SJSA1 (cell line): ENCODE measurements around the gene FANCG. TPM values are rescaled to one million over a fixed set of nuclear protein-coding genes. Genes with fewer than 3 reads are reported as not detected.
A peak's percentile ranks its signal among the peaks of the same experiment; 100 is the strongest.

ENCODE experiments used
- DNase-seq, 2 experiments: peaks; one replicate each; pipeline ENCODE4 v3.0.0-alpha.2; 2015 to 2020; ENCODE audit warnings: low spot score in 2 of 2, low read depth in 1 of 2
- H3K27ac ChIP-seq: fragments of 250-450 bp; sonication (Bioruptor Pico); 2 replicates; pipeline ENCODE4 v1.5.1; 2020; ENCODE audit warnings: mild to moderate bottlenecking, moderate library complexity
- H3K27me3 ChIP-seq: fragments of 250-450 bp; sonication (Bioruptor Pico); replicated peaks from 2 replicates; pipeline ENCODE4 v1.5.1; 2020; ENCODE audit warnings: mild to moderate bottlenecking, moderate library complexity
- H3K36me3 ChIP-seq: fragments of 250-450 bp; sonication (Bioruptor Pico); 2 replicates; pipeline ENCODE4 v1.5.1; 2020; ENCODE audit warnings: mild to moderate bottlenecking
- H3K4me1 ChIP-seq: fragments of 250-450 bp; sonication (Bioruptor Pico); replicated peaks from 2 replicates; pipeline ENCODE4 v1.6.1; 2021; ENCODE audit warnings: mild to moderate bottlenecking
- H3K4me3 ChIP-seq: fragments of 250-450 bp; sonication (Bioruptor Pico); 2 replicates; pipeline ENCODE4 v1.5.1; 2020; ENCODE audit warnings: mild to moderate bottlenecking
- H3K9me3 ChIP-seq: fragments of 250-450 bp; sonication (Bioruptor Pico); replicated peaks from 2 replicates; pipeline ENCODE4 v1.5.1; 2020; ENCODE audit warnings: mild to moderate bottlenecking
- total RNA-seq: library from RNA; depleted of rRNA; stranded (reverse); fragments of >200 nt; shearing (Covaris generic); gene quantifications from 2 replicates; pipeline ENCODE4 v1.2.3, GENCODE V29; 2014

The FANCG gene
- total RNA-seq, 1 experiment from 2014 or later = 22.8 TPM

DNA sequence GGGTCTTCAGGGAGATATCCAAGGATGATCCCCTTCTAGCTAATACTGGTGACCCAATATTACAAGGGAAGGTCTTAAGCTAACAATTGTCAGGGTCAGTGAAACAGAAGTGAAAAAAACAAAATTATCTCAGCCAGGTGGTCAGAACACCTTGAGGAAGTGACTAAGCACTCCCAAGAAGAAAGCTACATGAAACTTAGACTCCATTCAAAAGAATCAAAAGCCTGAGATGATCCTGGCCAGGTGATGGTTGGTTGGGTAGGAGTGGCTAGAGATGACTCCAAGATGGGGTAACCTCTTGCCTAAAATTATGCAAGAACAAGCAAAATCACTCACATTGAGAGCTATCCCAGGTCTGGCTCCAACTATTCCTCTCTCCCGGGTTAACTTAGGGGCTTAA is 12.7 kb downstream of the FANCG start:
- Histone ChIP-seq H3K4me1 (peaks cover 12% of the 10 kb centered on the region), H3K27me3 (no peaks in the 10 kb centered on the region), H3K9me3 (no peaks in the 10 kb centered on the region), H3K4me3 (no peak overlapping the region), H3K36me3 (peaks cover 86% of the 10 kb centered on the region), H3K27ac (no peak overlapping the region)
- no peak for DNase-seq

- Histone ChIP-seq H3K4me3 (no peak overlapping the region), H3K36me3 (peaks cover 96% of the 10 kb centered on the region), H3K27ac (no peak overlapping the region), H3K4me1 (no peaks in the 10 kb centered on the region), H3K27me3 (no peaks in the 10 kb centered on the region), H3K9me3 (no peaks in the 10 kb centered on the region)
- no peak for DNase-seq
Measured at GRCh38 chr9:35060548-35061207, 19.1 kb downstream of the FANCG start.

GRCh38 chr9:35059438-35059837 is 20.3 kb downstream of the FANCG start:
- Histone ChIP-seq H3K27ac (no peak overlapping the region), H3K27me3 (no peaks in the 10 kb centered on the region), H3K9me3 (no peaks in the 10 kb centered on the region), H3K4me3 (no peak overlapping the region), H3K36me3 (peaks cover 93% of the 10 kb centered on the region), H3K4me1 (no peaks in the 10 kb centered on the region)
- no peak for DNase-seq

GRCh38 chr9:35057271-35057620 is 22.5 kb downstream of the FANCG start:
- Histone ChIP-seq H3K4me3 (no peak overlapping the region), H3K27me3 (no peaks in the 10 kb centered on the region), H3K9me3 (no peaks in the 10 kb centered on the region), H3K4me1 (no peaks in the 10 kb centered on the region), H3K27ac (no peak overlapping the region), H3K36me3 (peaks cover 75% of the 10 kb centered on the region)
- DNase-seq = no peak

GRCh38 chr9:35056571-35057270 is 23.0 kb downstream of the FANCG start:
- H3K4me1 ChIP-seq = no peaks in the 10 kb centered on the region
- H3K27me3 ChIP-seq = no peaks in the 10 kb centered on the region
- peaks cover 69% of the 10 kb centered on the region for H3K36me3 ChIP-seq
- H3K4me3 ChIP-seq = no peak overlapping the region
- no peak for DNase-seq
- H3K27ac ChIP-seq = no peak overlapping the region
- H3K9me3 ChIP-seq = no peaks in the 10 kb centered on the region

GRCh38 chr9:35054871-35055644 is 24.7 kb downstream of the FANCG start:
- no peaks in the 10 kb centered on the region for H3K27me3 ChIP-seq

DNA sequence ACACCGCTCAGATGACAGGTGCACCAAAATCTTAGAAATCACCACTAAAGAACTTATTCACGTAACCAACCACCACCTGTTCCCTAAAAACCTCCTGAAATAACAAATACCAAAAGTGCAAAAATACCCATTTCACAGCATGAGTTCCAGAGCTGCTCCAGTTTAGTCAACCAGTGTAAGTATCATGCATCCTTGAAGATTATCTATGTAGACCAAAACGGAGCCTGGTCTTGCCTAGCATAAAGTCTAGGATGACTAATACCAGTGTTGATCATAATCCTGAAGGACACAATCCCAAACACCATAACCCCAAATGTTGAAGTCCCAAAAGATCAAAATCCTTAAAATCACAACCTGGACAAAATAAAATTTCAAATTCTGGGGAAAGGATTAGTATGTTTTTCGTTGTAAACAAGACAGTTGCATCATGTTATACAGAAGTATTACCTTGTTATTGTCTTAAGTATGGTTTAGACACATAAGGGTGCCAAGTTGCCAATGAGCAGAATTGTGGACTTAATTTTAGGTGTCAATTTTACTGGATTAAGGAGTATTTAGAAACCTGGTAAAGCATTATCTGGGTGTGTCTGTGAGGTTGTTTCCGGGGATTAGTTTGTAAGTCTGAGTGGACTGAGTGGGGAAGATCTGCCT is 25.4 kb downstream of the FANCG start:
- no peaks in the 10 kb centered on the region for H3K4me1 ChIP-seq
- H3K27ac ChIP-seq = no peak overlapping the region
- DNase-seq = no peak
- no peak overlapping the region for H3K4me3 ChIP-seq
- H3K36me3 ChIP-seq = peaks cover 58% of the 10 kb centered on the region
- no peaks in the 10 kb centered on the region for H3K9me3 ChIP-seq
- no peaks in the 10 kb centered on the region for H3K27me3 ChIP-seq

More at GRCh38 chr9:35054871-35055644, 24.7 kb downstream of the FANCG start:
- peaks cover 59% of the 10 kb centered on the region for H3K36me3 ChIP-seq
- DNase-seq = no peak
- H3K4me3 ChIP-seq = no peak overlapping the region
- no peaks in the 10 kb centered on the region for H3K9me3 ChIP-seq
- no peaks in the 10 kb centered on the region for H3K4me1 ChIP-seq
- no peak overlapping the region for H3K27ac ChIP-seq

GRCh38 chr9:35051069-35051967 is 28.4 kb downstream of the FANCG start:
- Histone ChIP-seq H3K27me3 (no peaks in the 10 kb centered on the region), H3K36me3 (peaks cover 29% of the 10 kb centered on the region), H3K9me3 (no peaks in the 10 kb centered on the region), H3K4me3 (no peak overlapping the region), H3K4me1 (no peaks in the 10 kb centered on the region), H3K27ac (no peak overlapping the region)
- DNase-seq = peak; percentile 5 to 41

DNA sequence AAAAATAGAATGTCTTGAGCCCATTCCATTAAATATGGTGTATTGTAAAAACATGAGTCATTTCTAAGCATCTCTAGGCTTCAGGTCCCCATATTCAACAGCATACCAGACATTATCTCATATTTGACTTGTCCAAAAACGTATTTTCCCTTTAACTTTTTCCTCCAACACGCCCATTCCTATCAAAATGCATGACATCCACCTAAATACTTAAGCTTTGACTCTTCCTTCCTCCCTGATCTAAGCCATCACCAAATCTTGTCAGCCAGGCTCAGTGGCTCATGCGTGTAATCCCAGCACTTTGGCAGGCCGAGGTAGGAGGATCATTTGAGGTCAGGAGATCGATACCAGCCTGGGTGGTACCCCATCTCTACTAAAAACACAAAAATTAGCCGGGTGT is 31.2 kb downstream of the FANCG start:
- no peak overlapping the region for H3K4me3 ChIP-seq
- no peaks in the 10 kb centered on the region for H3K27me3 ChIP-seq
- H3K9me3 ChIP-seq = no peaks in the 10 kb centered on the region
- no peak overlapping the region for H3K27ac ChIP-seq
- DNase-seq = no peak
- peaks cover 12% of the 10 kb centered on the region for H3K36me3 ChIP-seq
- no peaks in the 10 kb centered on the region for H3K4me1 ChIP-seq

DNA sequence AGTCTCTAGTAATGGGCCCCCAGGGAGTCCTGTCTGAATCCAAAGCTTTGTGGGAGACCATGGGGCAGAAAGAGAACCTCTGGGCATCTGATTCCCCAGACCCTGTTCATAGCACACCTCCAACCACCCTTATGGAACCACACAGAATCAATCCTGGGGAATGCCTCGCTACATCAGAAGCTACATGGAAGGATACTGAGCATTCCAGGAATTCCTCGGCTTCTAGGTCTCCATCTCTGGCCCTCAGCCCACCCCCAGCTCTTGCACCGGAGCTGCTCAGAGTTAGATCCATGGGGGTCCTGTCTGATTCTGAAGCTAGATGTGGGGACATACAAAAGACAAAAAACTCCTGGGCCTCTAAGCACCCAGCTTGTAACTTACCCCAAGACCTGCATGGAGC is 35.7 kb downstream of the FANCG start:
- no peak for DNase-seq

GRCh38 chr9:35042891-35043545 is 36.7 kb downstream of the FANCG start:
- Histone ChIP-seq H3K36me3 (no peaks in the 10 kb centered on the region), H3K4me3 (no peak overlapping the region), H3K27ac (no peak overlapping the region), H3K4me1 (no peaks in the 10 kb centered on the region), H3K27me3 (no peaks in the 10 kb centered on the region), H3K9me3 (no peaks in the 10 kb centered on the region)
- DNase-seq = no peak

More for the DNA sequence above, 35.7 kb downstream of the FANCG start:
- Histone ChIP-seq H3K9me3 (no peaks in the 10 kb centered on the region), H3K27me3 (no peaks in the 10 kb centered on the region), H3K4me3 (no peak overlapping the region), H3K27ac (no peak overlapping the region), H3K4me1 (no peaks in the 10 kb centered on the region), H3K36me3 (no peaks in the 10 kb centered on the region)

- H3K4me3 ChIP-seq = no peak overlapping the region
- H3K27me3 ChIP-seq = no peaks in the 10 kb centered on the region
- H3K36me3 ChIP-seq = no peaks in the 10 kb centered on the region
- H3K9me3 ChIP-seq = no peaks in the 10 kb centered on the region
- no peaks in the 10 kb centered on the region for H3K4me1 ChIP-seq
- H3K27ac ChIP-seq = no peak overlapping the region
- DNase-seq = no peak
Measured at GRCh38 chr9:35042081-35042604, 37.6 kb downstream of the FANCG start.
